NCI-H774 (cell line): Measurements from ENCODE around the gene CAPN5.

Source experiments
- DNase-seq: peaks from one replicate; lab custom pipeline; 2025; lab: John Stamatoyannopoulos, UW

The CAPN5 gene

GRCh38 chr11:77135069-77135468, 68.3 kb downstream of the CAPN5 start:
- no peak for DNase-seq

- no peak for DNase-seq
Measured at GRCh38 chr11:77136074-77136473, 69.3 kb downstream of the CAPN5 start.

- no peak for DNase-seq
Measured at GRCh38 chr11:77136784-77137420, 70.1 kb downstream of the CAPN5 start.

GRCh38 chr11:77137421-77137820, 70.7 kb downstream of the CAPN5 start:
- no peak for DNase-seq

GRCh38 chr11:77138106-77138649, 71.4 kb downstream of the CAPN5 start:
- no peak for DNase-seq

- no peak for DNase-seq
Measured at GRCh38 chr11:77139201-77139600, 72.4 kb downstream of the CAPN5 start.

GRCh38 chr11:77140231-77140851, 73.6 kb downstream of the CAPN5 start:
- DNase-seq = no peak

- peak; percentile 78 for DNase-seq
Measured at GRCh38 chr11:77141034-77141433, 74.3 kb downstream of the CAPN5 start.

- no peak for DNase-seq
Measured at GRCh38 chr11:77141475-77141874, 74.7 kb downstream of the CAPN5 start.

GRCh38 chr11:77142091-77142975, 75.6 kb downstream of the CAPN5 start:
- no peak for DNase-seq

- DNase-seq = no peak
Measured at GRCh38 chr11:77143405-77144020, 76.7 kb downstream of the CAPN5 start.

- no peak for DNase-seq
Measured at GRCh38 chr11:77144196-77144856, 77.6 kb downstream of the CAPN5 start.

GRCh38 chr11:77144857-77145428, 78.2 kb downstream of the CAPN5 start:
- DNase-seq = no peak

- DNase-seq = no peak
Measured at GRCh38 chr11:77146261-77147035, 79.7 kb downstream of the CAPN5 start.

GRCh38 chr11:77147036-77147315, 80.2 kb downstream of the CAPN5 start:
- DNase-seq = no peak

- peak; percentile 8 for DNase-seq
Measured at GRCh38 chr11:77147668-77148321, 81.0 kb downstream of the CAPN5 start.

GRCh38 chr11:77148963-77149715, 82.4 kb downstream of the CAPN5 start:
- DNase-seq = no peak

- no peak for DNase-seq
Measured at GRCh38 chr11:77149716-77150392, 83.1 kb downstream of the CAPN5 start.

- no peak for DNase-seq
Measured at GRCh38 chr11:77150836-77151235, 84.1 kb downstream of the CAPN5 start.
